DMS53 (cell line): ENCODE data around the gene TMEM92.
A peak's percentile ranks its signal among the peaks of the same experiment; 100 is the strongest.
"Not testable (repeated sequence)": the region's sequence is repeated elsewhere in the genome, so short reads cannot be mapped to it uniquely, and the experiment has no call there.

ENCODE experiments used
- DNase-seq: peaks from one replicate; lab custom pipeline; 2025; lab: John Stamatoyannopoulos, UW

Gene TMEM92

GRCh38 chr17:50262001-50262794 lies 12.1 kb upstream of the TMEM92 start:
- no peak for DNase-seq

DNA sequence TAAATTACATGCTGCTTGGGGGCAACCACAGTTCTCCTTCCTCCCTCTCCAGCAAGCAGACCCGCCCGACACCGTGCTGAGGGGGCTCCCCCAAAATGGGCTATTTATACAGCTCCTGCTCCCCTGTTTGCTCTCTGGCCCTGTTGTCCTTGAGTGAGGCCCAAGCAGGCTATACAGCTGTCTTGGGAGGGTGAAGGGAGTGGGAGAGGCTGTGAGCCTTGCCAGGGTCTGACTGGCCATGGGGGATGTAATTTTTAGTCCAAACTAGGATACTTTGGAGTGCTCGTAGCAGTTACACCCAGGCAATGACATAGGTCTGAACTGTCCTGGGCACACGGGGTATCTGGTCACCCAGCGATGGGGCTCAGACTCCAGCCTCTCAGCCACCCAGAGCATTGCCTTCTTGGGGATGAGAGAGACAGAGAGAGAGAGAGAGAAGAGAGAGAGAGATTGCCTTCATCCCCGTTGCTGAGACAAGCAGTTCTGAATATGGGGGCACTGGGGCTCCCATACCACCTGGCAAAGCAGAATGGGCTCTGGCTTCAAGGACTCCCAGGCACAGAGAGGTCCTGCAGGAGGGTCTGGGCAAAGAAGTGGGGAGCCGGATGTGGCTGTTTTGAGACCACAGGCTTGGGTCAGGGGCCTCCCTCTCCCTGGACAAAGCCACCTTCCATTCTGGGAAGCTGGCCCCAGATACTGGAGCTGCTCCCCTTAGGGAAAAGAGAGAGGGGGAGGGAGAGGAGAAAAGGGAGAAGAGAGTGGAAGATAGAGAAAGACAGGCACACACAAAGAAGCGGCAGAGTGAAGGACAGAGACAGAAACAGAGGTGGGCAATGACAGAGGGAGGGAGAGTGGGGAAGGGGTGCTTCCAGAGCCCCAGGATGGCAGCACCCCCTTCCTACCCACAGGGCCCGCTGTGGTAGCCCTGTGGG lies 10.7 kb upstream of the TMEM92 start:
- DNase-seq: no peak

GRCh38 chr17:50264263-50265113 lies 9.8 kb upstream of the TMEM92 start:
- DNase-seq: no peak

DNA sequence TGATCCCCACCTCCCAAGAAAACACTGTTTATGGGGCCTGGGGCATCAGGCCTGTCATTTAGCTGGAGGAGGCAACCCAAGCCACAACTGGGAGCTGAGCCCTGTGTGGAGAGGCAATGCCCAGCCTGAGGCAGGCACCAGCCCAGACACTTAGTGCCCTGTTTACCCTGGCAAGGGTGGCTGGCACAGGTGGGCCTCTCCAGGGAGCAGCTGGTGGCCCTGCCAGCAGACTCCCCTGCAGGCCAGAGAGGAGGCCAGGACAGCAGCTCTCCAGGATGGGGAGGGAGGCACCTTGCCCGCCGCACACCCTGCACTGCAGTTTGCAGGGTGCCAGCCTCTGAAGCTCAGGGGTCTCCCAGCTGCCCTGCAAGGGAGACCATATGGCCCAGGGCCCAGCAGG lies 9.1 kb upstream of the TMEM92 start:
- DNase-seq: no peak

- DNase-seq: no peak
These were observed 8.5 kb upstream of the TMEM92 start for GRCh38 chr17:50265690-50266315.

GRCh38 chr17:50266384-50267073 lies 7.7 kb upstream of the TMEM92 start:
- peak; percentile 74 for DNase-seq

DNA sequence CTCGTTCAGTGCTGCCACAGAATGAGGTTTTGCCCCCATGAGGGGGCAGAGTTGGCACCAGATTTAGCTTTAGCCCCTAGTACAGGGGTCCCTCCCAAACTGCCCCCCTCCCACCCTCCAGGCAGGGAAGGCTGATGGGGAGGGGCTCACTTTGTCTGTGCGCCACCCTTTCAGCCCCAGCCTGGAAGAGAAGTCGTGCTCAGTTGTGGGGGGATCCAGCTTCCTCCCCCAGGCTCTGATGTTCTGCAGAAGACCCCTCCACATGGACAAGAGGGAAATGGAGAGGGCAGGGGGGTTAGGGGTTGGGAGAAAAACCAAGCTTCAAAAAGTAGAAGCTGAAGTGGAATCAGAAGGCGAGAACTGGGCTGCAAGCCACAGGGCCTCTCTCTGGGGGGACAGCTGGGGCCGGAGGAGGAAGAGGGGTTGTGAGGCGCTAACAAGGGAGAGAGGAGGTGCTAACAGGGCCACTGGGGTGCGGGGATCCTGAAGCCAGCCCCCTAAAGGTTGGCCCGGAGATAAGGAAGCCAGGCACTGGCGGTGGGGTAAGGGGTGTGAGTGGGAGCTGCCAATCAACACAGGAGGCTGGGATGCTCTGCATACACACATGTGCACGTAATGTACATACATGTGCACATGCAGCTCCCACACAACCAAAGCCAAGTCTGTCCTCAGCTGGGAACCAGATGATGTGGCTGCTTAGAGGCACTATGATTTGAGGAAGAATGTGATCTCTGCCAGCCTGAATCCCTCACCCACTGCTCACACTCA lies 7.0 kb upstream of the TMEM92 start:
- DNase-seq: no peak

- DNase-seq: no peak
These were observed 6.2 kb upstream of the TMEM92 start for GRCh38 chr17:50268026-50268425.

GRCh38 chr17:50268743-50269275 lies 5.5 kb upstream of the TMEM92 start:
- no peak for DNase-seq

DNA sequence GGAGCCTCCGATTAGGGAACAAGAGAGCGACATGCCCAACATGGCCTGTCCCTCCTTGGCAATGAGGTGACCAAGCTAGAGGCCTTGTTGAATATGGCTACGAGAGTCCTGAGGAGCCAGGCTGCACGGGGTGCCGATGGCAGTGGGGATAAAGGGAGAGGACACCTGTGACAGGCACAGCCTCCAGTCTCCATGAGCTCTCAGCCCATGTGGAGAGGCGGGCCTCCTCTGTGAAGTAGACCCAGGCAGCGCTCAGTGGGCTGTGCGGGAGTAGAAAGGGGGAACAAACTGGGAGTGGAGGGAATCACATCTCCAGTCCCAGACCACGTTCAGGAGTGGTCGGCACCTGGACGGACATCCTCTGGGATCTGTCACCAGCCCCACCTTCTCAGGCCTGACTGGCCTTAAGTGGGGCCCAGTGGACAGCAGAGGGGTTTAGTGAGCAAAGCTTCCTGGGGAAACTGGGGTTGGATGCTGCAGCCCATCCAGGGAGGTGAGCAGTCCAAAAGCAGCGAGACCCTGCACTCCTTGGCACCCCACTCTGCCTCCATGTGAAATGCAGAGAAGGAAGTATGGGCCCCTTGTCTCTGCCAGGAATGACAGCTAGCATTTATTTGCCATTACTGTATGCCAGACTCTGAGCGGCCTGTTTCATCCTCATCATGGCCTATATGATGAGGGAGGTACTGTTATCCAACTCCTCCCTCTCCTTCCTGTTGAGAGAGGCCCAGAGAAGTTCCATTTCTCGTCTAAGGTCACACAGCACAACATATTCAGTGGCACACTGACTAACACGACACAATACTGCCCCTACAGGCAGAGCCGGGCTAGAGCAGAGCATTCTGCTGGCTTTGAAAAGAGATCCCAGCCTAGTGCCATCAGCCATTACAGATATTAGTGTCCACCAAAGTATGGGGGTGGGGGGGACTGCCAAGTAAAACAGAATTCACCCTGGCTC lies 4.5 kb upstream of the TMEM92 start:
- peak; percentile 81 for DNase-seq

- DNase-seq: no peak
These were observed 3.6 kb upstream of the TMEM92 start for GRCh38 chr17:50270435-50271362.

DNA sequence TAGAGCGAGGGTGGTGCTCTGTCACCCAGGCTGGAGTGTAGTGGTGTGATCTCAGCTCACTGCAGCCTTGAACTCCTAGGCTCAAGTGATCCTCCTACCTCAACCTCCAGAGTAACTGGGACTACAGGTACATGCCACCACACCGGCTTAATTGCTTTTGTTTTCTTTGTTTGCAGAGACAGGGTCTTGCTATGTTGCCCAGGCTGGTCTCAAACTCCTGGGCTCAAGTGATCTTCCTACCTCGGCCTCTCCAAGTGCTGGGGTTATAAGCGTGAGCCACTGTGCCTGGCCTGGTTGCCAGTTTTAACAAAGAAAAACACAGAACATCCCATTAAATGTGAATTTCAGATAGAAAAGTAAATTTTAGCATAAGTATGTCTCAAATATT lies 2.9 kb upstream of the TMEM92 start:
- not testable (repeated sequence) for DNase-seq

DNA sequence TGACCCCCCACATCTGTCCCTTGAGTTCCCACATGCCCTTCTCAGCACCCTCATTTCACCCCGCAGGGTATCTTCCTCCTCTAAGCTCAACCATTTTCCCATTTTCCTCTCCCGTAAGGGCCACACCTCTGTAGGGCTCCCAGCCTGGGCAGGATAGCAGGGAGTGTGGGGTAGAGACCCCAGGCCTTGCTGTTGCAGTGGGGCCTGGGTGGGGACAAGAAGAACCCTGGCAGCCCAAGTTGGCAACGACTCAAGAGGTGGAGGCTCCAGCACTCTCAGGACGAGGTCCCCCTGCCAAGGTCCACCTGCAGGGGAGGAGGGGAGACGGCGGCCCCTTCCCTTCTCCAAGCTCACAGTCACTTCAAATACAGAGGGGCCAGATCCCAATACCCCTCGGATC lies 2.0 kb upstream of the TMEM92 start:
- DNase-seq: no peak

- peak; percentile 62 for DNase-seq
These were observed 1.3 kb upstream of the TMEM92 start for GRCh38 chr17:50272711-50273653.

GRCh38 chr17:50273654-50274040 lies 619 bp upstream of the TMEM92 start:
- no peak for DNase-seq

DNA sequence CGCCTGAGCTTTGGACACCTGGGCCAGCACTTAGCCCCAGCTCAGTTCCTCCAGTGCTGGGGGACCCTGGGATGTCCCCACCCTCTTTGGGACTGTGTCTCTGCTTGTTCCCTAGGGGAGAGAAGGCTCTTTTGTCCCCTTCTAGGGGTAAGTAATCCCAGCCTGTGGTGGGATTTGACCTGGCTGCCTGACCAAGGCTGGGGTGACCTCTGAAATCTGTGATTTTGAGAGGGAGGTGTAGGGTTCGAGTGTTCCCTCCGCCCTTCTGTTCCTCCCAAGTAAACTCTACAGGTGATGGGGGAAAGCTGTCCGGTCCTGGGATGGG lies 593 bp downstream of the TMEM92 start:
- no peak for DNase-seq

DNA sequence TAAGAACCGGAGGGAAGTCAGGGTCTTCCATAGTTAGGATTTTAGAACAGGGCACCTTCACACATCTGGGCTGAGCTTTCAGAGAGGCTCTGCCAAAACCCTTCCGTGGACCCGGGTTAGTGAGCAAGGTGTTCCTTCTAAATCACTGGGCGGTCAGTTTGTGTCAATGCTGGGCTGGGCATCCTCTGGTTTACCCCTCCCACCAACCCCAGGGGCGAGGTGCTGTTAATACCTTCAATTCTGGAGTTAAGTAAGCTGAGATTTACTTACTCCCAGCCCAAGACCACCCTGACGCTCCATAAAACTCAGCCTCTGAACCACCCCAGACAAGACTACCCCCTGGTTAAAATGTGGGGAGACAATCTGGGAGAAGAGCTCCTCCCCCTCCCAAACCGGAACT lies 1.0 kb downstream of the TMEM92 start:
- no peak for DNase-seq
